Measurements from ENCODE around the gene NOP58.

DNA sequence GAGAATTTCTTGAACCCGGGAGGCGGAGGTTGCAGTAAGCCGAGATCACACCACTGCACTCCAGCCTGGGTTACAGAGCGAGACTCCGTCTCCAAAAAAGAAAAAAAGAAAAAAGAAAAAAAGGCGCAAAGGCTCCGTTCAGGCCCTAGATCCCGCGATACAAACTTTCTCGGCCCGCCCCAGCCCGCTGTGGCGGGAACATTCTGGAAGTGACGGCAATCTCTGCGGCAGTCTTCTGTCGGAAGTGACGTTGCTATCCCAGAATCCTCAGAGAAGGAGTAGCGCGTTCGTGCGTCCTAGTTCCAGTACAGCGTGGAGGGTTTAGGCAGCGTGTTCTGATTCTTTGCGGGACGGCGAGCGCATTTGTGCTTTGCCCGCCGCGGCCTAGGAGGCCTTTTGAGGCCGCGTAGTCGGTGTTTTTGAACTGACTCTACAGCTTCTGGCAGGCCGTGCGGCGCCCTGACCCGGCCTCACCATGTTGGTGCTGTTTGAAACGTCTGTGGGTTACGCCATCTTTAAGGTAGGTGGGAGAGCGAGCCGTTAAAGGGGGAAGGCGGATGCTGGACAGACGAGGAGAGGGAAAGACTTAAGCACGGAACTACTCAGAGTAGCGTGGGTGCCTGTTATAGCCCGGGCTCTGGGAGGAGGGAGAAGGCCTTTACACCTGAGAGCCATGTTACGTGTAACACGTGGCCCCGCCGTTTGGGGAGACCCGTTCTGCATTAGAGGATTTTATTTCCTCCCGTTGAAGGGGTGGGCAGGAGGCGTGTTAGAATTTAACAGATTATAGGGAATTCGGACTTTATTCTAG is at the start of gene NOP58:
- TF ChIP-seq EZH2phosphoT487 (IDR thresholded peaks at IDR 0.05; ENCODE audit: insufficient read depth, low read depth) (no peak), EZH2 (IDR thresholded peaks at IDR 0.05; ENCODE audit: insufficient read depth, poor library complexity, severe bottlenecking) (no peak)
